Measurements from ENCODE around the gene NRTN.

The NRTN gene

GRCh38 chr19:5814123-5814851, 9.4 kb downstream of the NRTN start:
- H3K27ac ChIP-seq (ENCODE audit: low read depth, low read length), result no peak overlapping the region
- no peaks in the 10 kb centered on the region for H3K4me1 ChIP-seq (ENCODE audit: control insufficient read depth, low read depth, low read length)
- no peak overlapping the region for H2BK5ac ChIP-seq (ENCODE audit: low read length)
- H4K8ac ChIP-seq (ENCODE audit: low read depth, low read length), result no peak overlapping the region
- H2AK5ac ChIP-seq (ENCODE audit: low read length), result no peak overlapping the region
- no peak overlapping the region for H3K23ac ChIP-seq (ENCODE audit: low read length)
- H2BK15ac ChIP-seq (replicated peaks; ENCODE audit: low read depth), result no peak overlapping the region
- DNase-seq, result no peak
- no peak overlapping the region for H3K18ac ChIP-seq (ENCODE audit: low read length)
- no CpG with 5 or more reads among the region's 9 CpGs for WGBS (ENCODE audit: extremely low coverage, insufficient coverage, low lambda C conversion rate)
- H3K4me2 ChIP-seq (ENCODE audit: low read length), result no peak overlapping the region
- no peak overlapping the region for H3K9ac ChIP-seq (ENCODE audit: low read length)
- no peak overlapping the region for H3K4ac ChIP-seq (ENCODE audit: low read depth, low read length)
- H3K27me3 ChIP-seq (ENCODE audit: insufficient read depth, low read length, poor library complexity), result no peaks in the 10 kb centered on the region
- H3K56ac ChIP-seq (ENCODE audit: low read length), result no peak overlapping the region
- H3K4me3 ChIP-seq (ENCODE audit: low read length), result no peak overlapping the region
- no peaks in the 10 kb centered on the region for H3K36me3 ChIP-seq (ENCODE audit: control insufficient read depth, insufficient read depth, low read length)
- no peak overlapping the region for H4K5ac ChIP-seq (ENCODE audit: low read length)
- H2BK120ac ChIP-seq (ENCODE audit: low read depth, low read length), result no peak overlapping the region
- H3K79me2 ChIP-seq (ENCODE audit: control insufficient read depth, insufficient read depth, low read length), result no peaks in the 10 kb centered on the region
- H3K79me1 ChIP-seq (ENCODE audit: low read length), result no peaks in the 10 kb centered on the region

- H2BK120ac ChIP-seq (ENCODE audit: low read depth, low read length), result no peak overlapping the region
- H3K27me3 ChIP-seq (ENCODE audit: insufficient read depth, low read length, poor library complexity), result no peaks in the 10 kb centered on the region
- no peak overlapping the region for H3K4me3 ChIP-seq (ENCODE audit: low read length)
- H4K5ac ChIP-seq (ENCODE audit: low read length), result no peak overlapping the region
- no peak overlapping the region for H2BK5ac ChIP-seq (ENCODE audit: low read length)
- no peak overlapping the region for H3K56ac ChIP-seq (ENCODE audit: low read length)
- no peaks in the 10 kb centered on the region for H3K4me1 ChIP-seq (ENCODE audit: control insufficient read depth, low read depth, low read length)
- no peak overlapping the region for H3K9ac ChIP-seq (ENCODE audit: low read length)
- H3K23ac ChIP-seq (ENCODE audit: low read length), result no peak overlapping the region
- H3K18ac ChIP-seq (ENCODE audit: low read length), result no peak overlapping the region
- H3K4ac ChIP-seq (ENCODE audit: low read depth, low read length), result no peak overlapping the region
- no peak overlapping the region for H4K8ac ChIP-seq (ENCODE audit: low read depth, low read length)
- no peak overlapping the region for H2AK5ac ChIP-seq (ENCODE audit: low read length)
- no CpG with 5 or more reads among the region's 11 CpGs for whole genome bisulfite sequencing (ENCODE audit: extremely low coverage, insufficient coverage, low lambda C conversion rate)
- DNase-seq, result no peak
- H3K79me1 ChIP-seq (ENCODE audit: low read length), result no peaks in the 10 kb centered on the region
- H2BK15ac ChIP-seq (replicated peaks; ENCODE audit: low read depth), result no peak overlapping the region
- no peaks in the 10 kb centered on the region for H3K36me3 ChIP-seq (ENCODE audit: control insufficient read depth, insufficient read depth, low read length)
- H3K27ac ChIP-seq (ENCODE audit: low read depth, low read length), result no peak overlapping the region
- H3K79me2 ChIP-seq (ENCODE audit: control insufficient read depth, insufficient read depth, low read length), result no peaks in the 10 kb centered on the region
- H3K4me2 ChIP-seq (ENCODE audit: low read length), result no peak overlapping the region
Measured at GRCh38 chr19:5814852-5815246, 10.0 kb downstream of the NRTN start.

GRCh38 chr19:5817218-5817617, 12.4 kb downstream of the NRTN start:
- no peak overlapping the region for H2BK120ac ChIP-seq (ENCODE audit: low read depth, low read length)
- H3K56ac ChIP-seq (ENCODE audit: low read length), result no peak overlapping the region
- H3K4me1 ChIP-seq (ENCODE audit: control insufficient read depth, low read depth, low read length), result no peaks in the 10 kb centered on the region
- H3K27ac ChIP-seq (ENCODE audit: low read depth, low read length), result no peak overlapping the region
- no peaks in the 10 kb centered on the region for H3K79me1 ChIP-seq (ENCODE audit: low read length)
- no peak overlapping the region for H3K4ac ChIP-seq (ENCODE audit: low read depth, low read length)
- H3K18ac ChIP-seq (ENCODE audit: low read length), result no peak overlapping the region
- no peak overlapping the region for H4K8ac ChIP-seq (ENCODE audit: low read depth, low read length)
- H2BK5ac ChIP-seq (ENCODE audit: low read length), result no peak overlapping the region
- no peak overlapping the region for H3K4me2 ChIP-seq (ENCODE audit: low read length)
- H4K5ac ChIP-seq (ENCODE audit: low read length), result no peak overlapping the region
- H3K9ac ChIP-seq (ENCODE audit: low read length), result no peak overlapping the region
- H2BK15ac ChIP-seq (replicated peaks; ENCODE audit: low read depth), result no peak overlapping the region
- WGBS (ENCODE audit: extremely low coverage, insufficient coverage, low lambda C conversion rate), result no CpG with 5 or more reads among the region's 2 CpGs
- H3K36me3 ChIP-seq (ENCODE audit: control insufficient read depth, insufficient read depth, low read length), result no peaks in the 10 kb centered on the region
- no peaks in the 10 kb centered on the region for H3K27me3 ChIP-seq (ENCODE audit: insufficient read depth, low read length, poor library complexity)
- H3K23ac ChIP-seq (ENCODE audit: low read length), result no peak overlapping the region
- H3K4me3 ChIP-seq (ENCODE audit: low read length), result no peak overlapping the region
- DNase-seq, result no peak
- no peak overlapping the region for H2AK5ac ChIP-seq (ENCODE audit: low read length)
- no peaks in the 10 kb centered on the region for H3K79me2 ChIP-seq (ENCODE audit: control insufficient read depth, insufficient read depth, low read length)

GRCh38 chr19:5818594-5818993, 13.7 kb downstream of the NRTN start:
- Histone ChIP-seq H2BK5ac (ENCODE audit: low read length) (no peak overlapping the region), H3K36me3 (ENCODE audit: control insufficient read depth, insufficient read depth, low read length) (no peaks in the 10 kb centered on the region), H3K56ac (ENCODE audit: low read length) (no peak overlapping the region), H3K79me2 (ENCODE audit: control insufficient read depth, insufficient read depth, low read length) (no peaks in the 10 kb centered on the region), H3K23ac (ENCODE audit: low read length) (no peak overlapping the region), H3K9ac (ENCODE audit: low read length) (no peak overlapping the region), H3K4me3 (ENCODE audit: low read length) (no peak overlapping the region), H3K79me1 (ENCODE audit: low read length) (no peaks in the 10 kb centered on the region), H3K27me3 (ENCODE audit: insufficient read depth, low read length, poor library complexity) (no peaks in the 10 kb centered on the region), H3K18ac (ENCODE audit: low read length) (no peak overlapping the region), H4K5ac (ENCODE audit: low read length) (no peak overlapping the region), H2AK5ac (ENCODE audit: low read length) (no peak overlapping the region), H3K4me1 (ENCODE audit: control insufficient read depth, low read depth, low read length) (no peaks in the 10 kb centered on the region), H3K27ac (ENCODE audit: low read depth, low read length) (no peak overlapping the region), H2BK120ac (ENCODE audit: low read depth, low read length) (no peak overlapping the region), H3K4me2 (ENCODE audit: low read length) (no peak overlapping the region), H3K4ac (ENCODE audit: low read depth, low read length) (no peak overlapping the region), H4K8ac (ENCODE audit: low read depth, low read length) (no peak overlapping the region), H2BK15ac (replicated peaks; ENCODE audit: low read depth) (no peak overlapping the region)
- no CpG with 5 or more reads among the region's 10 CpGs for WGBS (ENCODE audit: extremely low coverage, insufficient coverage, low lambda C conversion rate)
- no peak for DNase-seq

GRCh38 chr19:5820785-5821184, 15.9 kb downstream of the NRTN start:
- Histone ChIP-seq H3K9ac (ENCODE audit: low read length) (no peak overlapping the region), H3K79me1 (ENCODE audit: low read length) (no peaks in the 10 kb centered on the region), H3K4ac (ENCODE audit: low read depth, low read length) (no peak overlapping the region), H2BK15ac (replicated peaks; ENCODE audit: low read depth) (no peak overlapping the region), H3K4me2 (ENCODE audit: low read length) (no peak overlapping the region), H3K18ac (ENCODE audit: low read length) (no peak overlapping the region), H4K5ac (ENCODE audit: low read length) (no peak overlapping the region), H2AK5ac (ENCODE audit: low read length) (no peak overlapping the region), H3K56ac (ENCODE audit: low read length) (no peak overlapping the region), H3K27me3 (ENCODE audit: insufficient read depth, low read length, poor library complexity) (no peaks in the 10 kb centered on the region), H3K27ac (ENCODE audit: low read depth, low read length) (no peak overlapping the region), H3K4me3 (ENCODE audit: low read length) (no peak overlapping the region), H4K8ac (ENCODE audit: low read depth, low read length) (no peak overlapping the region), H3K79me2 (ENCODE audit: control insufficient read depth, insufficient read depth, low read length) (no peaks in the 10 kb centered on the region), H3K23ac (ENCODE audit: low read length) (no peak overlapping the region), H2BK5ac (ENCODE audit: low read length) (no peak overlapping the region), H3K36me3 (ENCODE audit: control insufficient read depth, insufficient read depth, low read length) (no peaks in the 10 kb centered on the region), H2BK120ac (ENCODE audit: low read depth, low read length) (no peak overlapping the region), H3K4me1 (ENCODE audit: control insufficient read depth, low read depth, low read length) (no peaks in the 10 kb centered on the region)
- no peak for DNase-seq
- whole genome bisulfite sequencing (ENCODE audit: extremely low coverage, insufficient coverage, low lambda C conversion rate), result no CpG with 5 or more reads among the region's 6 CpGs
